Lower lobe of right lung (tissue), 2 donors: ENCODE results near the gene METTL22. TPM values are rescaled to one million over a fixed set of nuclear protein-coding genes. Genes with fewer than 3 reads are reported as not detected.

ENCODE experiments used
- ATAC-seq, 2 donors: fragments of 200-7000 bp; cut with Tn5 transposase; one replicate each; pipeline ENCODE4 v1.9.1; 2020 to 2022; ENCODE audit warnings: mild to moderate bottlenecking in 2 of 2, moderate library complexity in 2 of 2
- DNase-seq: peaks from one replicate; pipeline ENCODE4 v3.0.0-alpha.2; 2020
- H3K27ac ChIP-seq: fragments of 200-600 bp; one replicate; pipeline ENCODE4 v1.8.0; 2022
- H3K27me3 ChIP-seq: fragments of 200-600 bp; one replicate; pipeline ENCODE4 v1.8.0; 2022; ENCODE audit warnings: low read depth
- H3K36me3 ChIP-seq: fragments of 200-600 bp; one replicate; pipeline ENCODE4 v1.8.0; 2022; ENCODE audit warnings: mild to moderate bottlenecking
- H3K4me1 ChIP-seq: fragments of 200-600 bp; one replicate; pipeline ENCODE4 v1.8.0; 2022
- H3K4me3 ChIP-seq: fragments of 200-600 bp; one replicate; pipeline ENCODE4 v1.8.0; 2022; ENCODE audit warnings: mild to moderate bottlenecking
- H3K9me3 ChIP-seq: fragments of 200-600 bp; one replicate; pipeline ENCODE4 v1.8.0; 2022
- CTCF ChIP-seq: fragments of 200-600 bp; IDR thresholded peaks from one replicate; pipeline ENCODE4 v1.8.0; 2022; ENCODE audit warnings: antibody characterized with exemption, mild to moderate bottlenecking
- intact Hi-C: fragments of 100-400 bp; cut with DNase I; formaldehyde crosslinking; loops from one replicate; pipeline ENCODE4 v1.11.0; 2022
- total RNA-seq: library from RNA; stranded (reverse); fragmentation: NEBNext Ultra II Directional; extraction: Animal tissue kit (Norgen Biotek cat#: 25700); gene quantifications from one replicate; pipeline ENCODE4 v1.2.1, GENCODE V29; 2021
- donor health status: DM: no; HTN: yes; CAD: no; lungs with severe emphysema.

The METTL22 gene
- total RNA-seq, 1 donor from 2014 or later = 43.5 TPM

GRCh38 chr16:8670014-8670560 lies 48.6 kb downstream of the METTL22 start:
- ATAC-seq = no peak
- DNase-seq = no peak
- Histone ChIP-seq H3K27me3 (no peaks in the 10 kb centered on the region), H3K9me3 (no peaks in the 10 kb centered on the region), H3K4me1 (peaks cover 5% of the 10 kb centered on the region), H3K4me3 (no peak overlapping the region), H3K36me3 (peaks cover 21% of the 10 kb centered on the region), H3K27ac (no peak overlapping the region)
- intact Hi-C loops = no loop called here
- TF ChIP-seq CTCF = no peak

DNA sequence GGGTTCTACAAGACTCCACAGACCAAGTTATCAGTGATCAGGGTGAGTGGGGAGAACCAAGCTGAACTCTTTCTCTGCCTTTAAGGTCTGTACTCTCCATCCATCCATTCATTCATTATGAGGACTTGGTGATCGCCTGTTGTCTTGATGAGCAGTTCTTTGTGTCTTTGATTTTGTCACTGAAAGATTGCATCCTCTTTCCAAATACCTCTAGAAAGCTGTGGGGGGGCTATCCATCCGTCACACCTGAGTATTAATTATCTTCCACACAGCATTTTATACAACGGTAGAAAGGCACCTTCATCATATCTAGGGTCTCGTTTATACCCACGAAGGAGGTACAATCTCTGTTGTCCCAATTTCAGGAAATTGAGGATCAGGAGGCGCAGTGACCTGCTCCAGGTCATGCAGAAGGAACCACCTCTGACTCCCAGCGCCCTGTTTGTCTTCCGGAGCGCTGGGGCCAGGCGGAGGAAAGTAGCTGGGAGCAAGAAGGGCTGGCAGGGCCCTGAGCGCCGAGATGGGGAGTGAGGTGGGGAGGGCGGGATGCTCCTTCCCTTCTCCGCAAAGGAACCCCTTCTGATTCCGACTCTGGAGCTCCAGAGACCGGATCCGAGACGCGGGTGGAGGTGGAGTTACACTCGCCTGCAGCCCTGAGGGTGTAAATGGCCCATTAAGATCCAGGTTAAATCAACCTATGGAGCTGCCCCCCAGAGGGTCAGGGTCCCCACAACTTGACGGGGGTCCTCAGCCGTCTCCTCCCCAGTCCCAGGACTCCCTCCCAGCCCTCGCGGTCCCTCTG lies 52.3 kb downstream of the METTL22 start:
- ATAC-seq = peak; percentile 71 to 75
- DNase-seq = no peak

DNA sequence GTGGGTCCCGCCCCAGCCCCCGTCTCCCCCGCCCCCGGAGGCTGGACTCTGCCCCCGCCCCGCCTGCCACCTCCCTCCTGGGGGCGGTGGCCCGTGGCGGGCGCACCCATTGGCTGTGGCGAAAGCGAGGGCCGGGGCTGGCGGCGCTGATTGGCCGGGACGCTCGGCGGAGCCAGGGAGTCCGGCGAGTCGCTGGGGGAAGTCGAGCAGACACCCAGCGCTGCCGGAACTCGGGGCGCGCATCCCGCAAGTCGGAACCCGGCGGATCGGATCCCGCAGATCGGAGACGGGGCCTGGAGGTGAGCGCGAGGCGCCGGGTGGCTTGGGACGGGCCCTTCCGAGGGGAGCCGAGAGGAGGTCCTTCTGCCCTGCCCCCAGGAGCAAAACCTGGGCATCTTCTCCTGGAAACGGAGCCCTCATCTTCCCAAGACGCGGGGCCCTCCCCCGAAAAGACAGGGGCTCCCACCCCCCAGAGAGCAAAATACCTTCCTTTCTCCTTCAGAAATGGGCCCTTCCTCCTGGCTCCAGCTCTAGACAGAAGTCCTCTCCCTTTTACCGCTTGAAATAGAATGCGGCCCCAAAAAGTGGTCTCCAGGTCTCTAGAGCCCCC lies 53.0 kb downstream of the METTL22 start, which contains the start of gene ABAT:
ABAT (plus strand) TSS at position 205 of the 610 bp plus-strand sequence. CDS start 61,123 bp downstream, outside the sequence.
- no peak for TF ChIP-seq CTCF
- H3K9me3 ChIP-seq = no peaks in the 10 kb centered on the region
- H3K36me3 ChIP-seq = no peaks in the 10 kb centered on the region
- ATAC-seq (peak; percentile 100), DNase-seq (peak; percentile 93)
- H3K27me3 ChIP-seq = no peaks in the 10 kb centered on the region
- intact Hi-C loops = no loop called here
- H3K4me1 ChIP-seq = peaks cover 6% of the 10 kb centered on the region
- H3K4me3 ChIP-seq = peak within 1 kb of the TSS; percentile 70
- H3K27ac ChIP-seq = peak within 1 kb of the TSS; percentile 28

More for the DNA sequence above, 52.3 kb downstream of the METTL22 start:
- no peak for TF ChIP-seq CTCF
- Histone ChIP-seq H3K4me1 (peaks cover 6% of the 10 kb centered on the region), H3K27ac (peak overlapping the region; percentile 19), H3K27me3 (no peaks in the 10 kb centered on the region), H3K4me3 (peak overlapping the region; percentile 70), H3K9me3 (no peaks in the 10 kb centered on the region), H3K36me3 (no peaks in the 10 kb centered on the region)
- intact Hi-C loops = no loop called here

DNA sequence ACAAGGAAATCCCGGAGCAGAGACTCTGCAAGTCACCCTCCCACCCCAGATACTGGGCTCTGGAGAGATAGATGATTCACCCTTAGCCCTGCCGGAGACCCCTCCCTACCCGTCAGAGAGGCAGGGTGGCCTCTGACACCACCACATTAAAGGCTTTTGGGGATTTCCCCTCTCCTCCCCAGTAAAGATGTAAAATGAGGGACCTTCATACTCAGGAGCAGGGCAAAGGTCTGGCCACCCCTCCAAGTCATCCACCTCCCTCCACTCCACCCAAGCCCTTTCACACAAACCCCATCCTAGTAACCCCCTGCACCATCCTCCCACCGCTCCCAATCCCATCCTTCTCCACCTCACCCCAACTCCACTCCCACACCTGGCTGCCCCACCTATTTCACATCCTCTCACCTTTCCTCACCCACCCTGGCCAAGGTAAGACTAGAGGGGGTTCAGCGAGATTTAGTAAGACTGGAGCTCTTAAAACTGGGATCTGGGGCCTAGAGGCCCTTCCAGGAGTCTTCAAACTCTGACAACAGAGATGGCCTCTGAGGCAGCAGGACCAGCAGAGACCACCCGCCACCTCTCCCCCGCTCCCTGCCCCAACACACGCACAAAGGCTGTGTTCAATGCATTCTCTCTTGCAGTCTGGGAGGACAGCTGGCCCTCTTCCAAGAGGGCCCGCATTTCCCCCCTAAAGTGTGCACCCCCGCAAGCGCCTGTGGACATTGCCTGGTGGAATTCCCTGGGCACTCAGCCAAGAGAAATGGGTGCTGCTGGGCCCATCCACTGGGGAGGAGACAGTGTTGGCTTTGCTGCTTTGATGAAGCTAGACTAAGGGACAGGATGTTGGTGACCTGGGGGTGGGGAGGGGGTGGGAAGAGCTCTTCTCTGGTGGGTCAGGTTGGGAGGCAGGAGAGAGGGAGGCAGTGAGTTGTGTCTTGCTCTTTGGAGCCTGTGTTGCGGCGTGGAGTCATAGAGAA lies 54.0 kb downstream of the METTL22 start:
- peak overlapping the region; percentile 70 for H3K4me3 ChIP-seq
- H3K9me3 ChIP-seq = no peaks in the 10 kb centered on the region
- TF ChIP-seq CTCF = no peak
- DNase-seq = no peak
- ATAC-seq = no peak
- H3K4me1 ChIP-seq = peaks cover 6% of the 10 kb centered on the region
- intact Hi-C loops = no loop called here
- H3K36me3 ChIP-seq = no peaks in the 10 kb centered on the region
- H3K27me3 ChIP-seq = no peaks in the 10 kb centered on the region
- H3K27ac ChIP-seq = no peak overlapping the region

DNA sequence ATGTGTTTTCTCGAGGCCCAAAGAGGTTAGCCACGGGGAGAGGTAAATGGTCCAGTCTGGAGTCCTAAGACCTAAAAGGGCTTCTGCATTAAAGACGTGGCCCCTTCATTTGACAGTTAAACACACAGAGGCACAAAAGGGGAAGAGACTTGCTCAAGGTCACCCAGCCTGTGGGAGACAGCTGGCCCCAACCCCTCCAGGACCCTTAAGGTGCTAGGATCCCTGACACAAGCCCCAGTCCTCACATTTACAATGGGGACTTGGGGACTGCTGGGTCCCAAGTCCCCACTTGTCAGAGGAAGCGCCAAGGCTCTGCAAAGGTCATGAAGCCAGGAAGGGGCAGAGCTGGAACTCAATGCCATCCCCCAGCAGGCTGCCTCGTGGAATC lies 54.7 kb downstream of the METTL22 start:
- no peaks in the 10 kb centered on the region for H3K27me3 ChIP-seq
- H3K36me3 ChIP-seq = no peaks in the 10 kb centered on the region
- H3K27ac ChIP-seq = no peak overlapping the region
- no peaks in the 10 kb centered on the region for H3K9me3 ChIP-seq
- no peak for TF ChIP-seq CTCF
- intact Hi-C loops = no loop called here
- peaks cover 6% of the 10 kb centered on the region for H3K4me1 ChIP-seq
- ATAC-seq = no peak
- no peak for DNase-seq
- no peak overlapping the region for H3K4me3 ChIP-seq
